H1 (cell line): ENCODE measurements around the gene ULK3. TPM values are rescaled to one million over a fixed set of nuclear protein-coding genes. Genes with fewer than 3 reads are reported as not detected.

ENCODE experiments used
- CBX8 ChIP-seq: fragments of 300-800, 300-1000 bp; sonication (generic); IDR thresholded peaks from 2 replicates; pipeline ENCODE4 v1.7.1; 2016; ENCODE audit warnings: low read depth, low read length, borderline replicate concordance
- CHD2 ChIP-seq: IDR thresholded peaks from 2 replicates; pipeline ENCODE4 v1.6.1; 2012; ENCODE audit warnings: low read length, improper control_type of control experiment
- JUND ChIP-seq: IDR thresholded peaks from 2 replicates; pipeline ENCODE4 v1.6.1; 2011; ENCODE audit warnings: mild to moderate bottlenecking, improper control_type of control experiment, low read length
- POLR2A ChIP-seq, 2 experiments: IDR thresholded peaks; 1 replicate in 1 of 2; 2 replicates in 1 of 2; pipeline ENCODE4 v1.6.1; 2011; ENCODE audit warnings: low read depth in 2 of 2, low read length in 2 of 2, mild to moderate bottlenecking in 2 of 2; ENCODE audit errors: control extremely low read depth in 1 of 2
- RFX5 ChIP-seq: IDR thresholded peaks from 2 replicates; pipeline ENCODE4 v1.6.1; 2011; ENCODE audit warnings: low read depth, low read length, improper control_type of control experiment, borderline replicate concordance
- SRF ChIP-seq: IDR thresholded peaks from 2 replicates; pipeline ENCODE4 v1.6.1; 2011; ENCODE audit warnings: mild to moderate bottlenecking, low read depth, low read length, moderate library complexity
- polyA plus RNA-seq, 7 experiments: library from polyadenylated mRNA; depleted of rRNA in 3 of 7; stranded (reverse) in 5 of 7; unstranded in 2 of 7; fragments of >200 nt in 5 of 7; fragments of 200-250 nt in 2 of 7; gene quantifications; 1 replicate in 5 of 7; 2 replicates in 1 of 7; 4 replicates in 1 of 7; pipeline versions ENCODE4 v1.2.1 to v1.2.3, GENCODE V29; 2011 to 2013; ENCODE audit warnings: missing spikeins in 2 of 7, mixed read lengths in 2 of 7
- total RNA-seq: library from RNA; stranded (reverse); fragmentation: NEBNext Ultra II Directional; extraction: Animal tissue kit (Norgen Biotek cat#: 25700); gene quantifications from 2 replicates; pipeline ENCODE4 v1.2.1, GENCODE V29; 2021

Gene ULK3
- total and polyA plus RNA-seq, 2 of the 8 experiments (the other 6 are each of a cell fraction or from before 2014, with no cell fraction given) = 27.1 to 34.4 TPM

DNA sequence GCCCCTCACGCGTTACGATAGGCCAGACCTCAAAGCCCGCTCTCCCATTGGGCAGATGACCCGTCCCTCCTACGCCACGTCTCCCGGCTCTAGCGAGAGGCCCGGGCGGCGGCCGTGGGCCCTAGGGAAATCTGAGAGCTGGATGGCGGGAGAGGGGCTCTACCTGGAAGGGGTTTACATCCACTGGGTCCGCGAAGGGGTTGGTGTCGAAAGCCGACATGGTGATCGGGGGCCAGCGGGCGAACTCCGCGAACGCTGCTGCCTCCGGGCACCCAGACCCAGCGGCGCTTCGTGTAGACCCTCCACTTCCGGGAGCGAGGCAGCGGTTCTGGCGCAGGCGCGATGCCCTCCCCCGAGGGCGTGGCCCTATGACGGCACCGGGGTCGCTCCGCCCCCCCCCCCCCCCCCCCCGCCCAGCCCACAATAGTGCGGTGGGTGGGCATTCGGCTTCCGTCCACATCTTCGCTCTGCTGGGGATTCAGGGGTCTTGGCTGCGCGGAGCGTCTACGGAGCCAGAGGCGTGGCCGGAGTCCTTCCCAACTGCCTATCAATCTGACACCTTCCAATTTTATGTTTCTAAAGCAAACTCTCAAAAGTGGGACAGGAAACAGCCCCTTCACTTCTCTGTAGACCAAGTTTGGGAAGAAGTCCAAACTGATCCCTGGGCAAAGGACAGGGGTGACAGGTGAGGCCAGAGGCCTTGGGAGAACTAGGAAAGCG is 30.2 kb upstream of the ULK3 start, which contains the start of gene SCAMP2 (continued):
- no peak for TF ChIP-seq CBX8
- no peak for TF ChIP-seq RFX5
- TF ChIP-seq SRF = no peak
- peak; percentile 81 to 92 for TF ChIP-seq POLR2A (IDR thresholded peaks at IDR 0.05; ENCODE audit: control extremely low read depth in 1 of 2, low read depth in 2 of 2, low read length in 2 of 2)
- peak; percentile 78 for TF ChIP-seq CHD2
- no peak; the same call in 1 of the 2 replicates for TF ChIP-seq JUND
